ENCODE results near the gene XPOT.

XPOT gene

DNA sequence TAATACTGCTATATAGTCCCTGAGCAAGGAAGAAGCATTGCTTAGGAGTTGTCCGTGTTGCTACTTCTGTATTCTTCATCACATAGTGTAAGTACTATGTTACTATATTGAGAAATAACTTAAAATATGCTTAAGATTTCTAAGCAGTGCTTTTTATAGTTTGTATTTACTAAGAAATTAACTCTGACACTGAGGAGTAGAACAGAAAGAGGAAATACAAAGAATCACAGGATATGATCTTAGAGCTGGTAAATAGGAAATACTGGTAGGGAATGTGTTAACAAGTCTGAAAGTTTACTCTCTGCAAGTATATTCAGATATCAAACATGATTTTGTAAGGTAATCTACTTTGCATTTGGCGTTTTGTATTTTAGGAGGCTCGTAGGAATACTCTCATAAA lies 15.5 kb downstream of the XPOT start:
- TF ChIP-seq CTCF (conservative IDR thresholded peaks at IDR 0.05; ENCODE audit: low read depth, low read length): no peak
- DNase-seq (ENCODE audit: low read depth): no peak
- H3K4me3 ChIP-seq (ENCODE audit: low read depth, low read length): no peak overlapping the region

GRCh38 chr12:64427988-64428387 lies 23.8 kb downstream of the XPOT start:
- DNase-seq (ENCODE audit: low read depth): no peak
- H3K4me3 ChIP-seq (ENCODE audit: low read depth, low read length): no peak overlapping the region
- TF ChIP-seq CTCF (conservative IDR thresholded peaks at IDR 0.05; ENCODE audit: low read depth, low read length): no peak

- no peak for DNase-seq (ENCODE audit: low read depth)
- TF ChIP-seq CTCF (conservative IDR thresholded peaks at IDR 0.05; ENCODE audit: low read depth, low read length): no peak
- no peak overlapping the region for H3K4me3 ChIP-seq (ENCODE audit: low read depth, low read length)
These were observed 24.8 kb downstream of the XPOT start for GRCh38 chr12:64428956-64429355.

- H3K4me3 ChIP-seq (ENCODE audit: low read depth, low read length): no peak overlapping the region
- DNase-seq (ENCODE audit: low read depth): no peak
These were observed 26.7 kb downstream of the XPOT start for GRCh38 chr12:64430886-64431285.

DNA sequence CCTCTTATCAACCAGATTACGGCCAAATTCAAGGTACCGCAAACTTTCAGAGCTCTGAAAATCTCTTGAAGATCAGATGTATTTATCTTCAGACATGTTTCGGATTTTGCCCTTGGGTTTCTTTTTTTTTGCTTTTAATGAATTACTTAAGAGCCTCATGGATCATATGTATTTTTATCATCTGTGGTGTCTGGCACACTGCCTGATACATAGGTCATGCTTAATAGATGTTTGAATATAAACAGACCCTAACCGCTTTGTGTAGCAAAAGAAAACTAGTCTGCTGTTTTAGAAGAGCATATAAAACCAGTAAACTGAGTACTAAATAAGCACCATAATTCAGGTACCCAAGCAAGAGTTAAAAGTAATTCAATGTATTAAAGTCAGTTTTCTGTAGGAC lies 27.6 kb downstream of the XPOT start:
- DNase-seq (ENCODE audit: low read depth): peak; percentile 26
- H3K4me3 ChIP-seq (ENCODE audit: low read depth, low read length): no peak overlapping the region
- TF ChIP-seq CTCF (conservative IDR thresholded peaks at IDR 0.05; ENCODE audit: low read depth, low read length): no peak

More at GRCh38 chr12:64430886-64431285, 26.7 kb downstream of the XPOT start:
- no peak for TF ChIP-seq CTCF (conservative IDR thresholded peaks at IDR 0.05; ENCODE audit: low read depth, low read length)

DNA sequence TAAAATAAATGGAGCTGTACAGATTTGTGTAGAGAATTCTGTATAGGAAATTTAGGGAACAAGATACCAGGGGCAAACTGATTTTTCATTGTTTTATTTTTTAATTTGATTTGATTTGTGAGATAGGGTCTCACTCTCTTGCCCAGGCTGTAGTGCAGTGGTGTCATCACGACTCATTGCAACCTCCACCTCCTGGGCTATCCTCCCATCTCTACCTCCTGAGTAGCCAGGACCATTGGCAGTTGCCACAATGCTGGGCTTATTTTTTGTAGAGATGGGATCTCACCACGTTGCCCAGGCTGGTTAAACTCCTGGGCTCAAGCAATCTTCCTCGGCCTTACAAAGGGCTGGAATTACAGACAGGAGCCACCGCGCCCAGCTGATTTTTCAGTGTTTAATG lies 29.7 kb downstream of the XPOT start:
- DNase-seq (ENCODE audit: low read depth): no peak
- H3K4me3 ChIP-seq (ENCODE audit: low read depth, low read length): no peak overlapping the region
- TF ChIP-seq CTCF (conservative IDR thresholded peaks at IDR 0.05; ENCODE audit: low read depth, low read length): no peak

- TF ChIP-seq CTCF (conservative IDR thresholded peaks at IDR 0.05; ENCODE audit: low read depth, low read length): no peak
- no peak for DNase-seq (ENCODE audit: low read depth)
- no peak overlapping the region for H3K4me3 ChIP-seq (ENCODE audit: low read depth, low read length)
These were observed 35.9 kb downstream of the XPOT start for GRCh38 chr12:64440100-64440499.

Measured in choroid plexus epithelial cell (primary cell).